Measurements from ENCODE around the gene AGTPBP1.
"Not testable (repeated sequence)": the region's sequence is repeated elsewhere in the genome, so short reads cannot be mapped to it uniquely, and the experiment has no call there.

Gene AGTPBP1

GRCh38 chr9:85719411-85719810, 22.3 kb downstream of the AGTPBP1 start:
- DNase-seq, result not testable (repeated sequence)

- not testable (repeated sequence) for DNase-seq
These were observed 23.9 kb downstream of the AGTPBP1 start for GRCh38 chr9:85717818-85718217.

- no peak for DNase-seq
These were observed 24.5 kb downstream of the AGTPBP1 start for GRCh38 chr9:85717220-85717619.

- peak; percentile 15 for DNase-seq
These were observed 25.5 kb downstream of the AGTPBP1 start for GRCh38 chr9:85716031-85716877.

GRCh38 chr9:85715587-85715986, 26.2 kb downstream of the AGTPBP1 start:
- no peak for DNase-seq

- no peak for DNase-seq
These were observed 27.9 kb downstream of the AGTPBP1 start for GRCh38 chr9:85713897-85714296.

GRCh38 chr9:85704744-85705143, 37.0 kb downstream of the AGTPBP1 start:
- no peak for DNase-seq

GRCh38 chr9:85703398-85703797, 38.4 kb downstream of the AGTPBP1 start:
- DNase-seq, result no peak

- DNase-seq, result peak; percentile 6
These were observed 38.9 kb downstream of the AGTPBP1 start for GRCh38 chr9:85702726-85703289.

- DNase-seq, result peak; percentile 12
These were observed 39.6 kb downstream of the AGTPBP1 start for GRCh38 chr9:85702191-85702590.

- no peak for DNase-seq
These were observed 41.4 kb downstream of the AGTPBP1 start for GRCh38 chr9:85700330-85700729.

GRCh38 chr9:85688361-85688760, 53.4 kb downstream of the AGTPBP1 start:
- DNase-seq, result no peak

GRCh38 chr9:85685081-85685480, 56.7 kb downstream of the AGTPBP1 start:
- DNase-seq, result no peak

GRCh38 chr9:85676790-85677189, 65.0 kb downstream of the AGTPBP1 start:
- DNase-seq, result no peak

GRCh38 chr9:85667374-85667773, 74.4 kb downstream of the AGTPBP1 start:
- DNase-seq, result no peak

- DNase-seq, result no peak
These were observed 75.7 kb downstream of the AGTPBP1 start for GRCh38 chr9:85666086-85666485.

- no peak for DNase-seq
These were observed 79.2 kb downstream of the AGTPBP1 start for GRCh38 chr9:85662573-85662972.

GRCh38 chr9:85658716-85659115, 83.0 kb downstream of the AGTPBP1 start:
- no peak for DNase-seq

- no peak for DNase-seq
These were observed 88.6 kb downstream of the AGTPBP1 start for GRCh38 chr9:85653153-85653552.

- DNase-seq, result no peak
These were observed 94.2 kb downstream of the AGTPBP1 start for GRCh38 chr9:85647571-85647970.

GRCh38 chr9:85645909-85646627, 95.7 kb downstream of the AGTPBP1 start:
- DNase-seq, result no peak

- peak; percentile 90 for DNase-seq
These were observed 101.3 kb downstream of the AGTPBP1 start for GRCh38 chr9:85640425-85640824.

- peak; percentile 96 for DNase-seq
These were observed 102.0 kb downstream of the AGTPBP1 start for GRCh38 chr9:85639675-85640186.

GRCh38 chr9:85631809-85632208, 109.9 kb downstream of the AGTPBP1 start:
- no peak for DNase-seq

Data from NCI-H69 (cell line).